IPS DF 6.9 (cell line): ENCODE measurements around the gene GTF3C5.
"Not testable (repeated sequence)": the region's sequence is repeated elsewhere in the genome, so short reads cannot be mapped to it uniquely, and the experiment has no call there.

Experiments used
- DNase-seq: peaks from one replicate; pipeline ENCODE4 v3.0.0-alpha.2; 2013; ENCODE audit warnings: low read depth, low spot score
- H3K27ac ChIP-seq: one replicate; pipeline ENCODE4 v1.5.1; 2013; ENCODE audit warnings: low read length, control low read depth
- H3K27me3 ChIP-seq: 2 replicates; pipeline ENCODE4 v1.6.1; 2013; ENCODE audit warnings: mild to moderate bottlenecking, low read length; ENCODE audit not compliant: control insufficient read depth, insufficient read depth
- H3K36me3 ChIP-seq: 2 replicates; pipeline ENCODE4 v1.6.1; 2013; ENCODE audit warnings: low read length; ENCODE audit not compliant: control insufficient read depth, insufficient read depth
- H3K4me1 ChIP-seq: 2 replicates; pipeline ENCODE4 v1.6.1; 2013; ENCODE audit warnings: low read length; ENCODE audit not compliant: control insufficient read depth, insufficient read depth
- H3K4me3 ChIP-seq: 2 replicates; pipeline ENCODE4 v1.5.1; 2013; ENCODE audit warnings: mild to moderate bottlenecking, low read length
- H3K9me3 ChIP-seq: 2 replicates; pipeline ENCODE4 v1.6.1; 2013; ENCODE audit warnings: low read length, inconsistent platforms; ENCODE audit not compliant: control insufficient read depth, insufficient read depth
- WGBS: extraction: QIAGEN DNeasy Blood & Tissue Kit; methylation state at CpG from one replicate; pipeline ENCODE4 v1.1.7; 2013; ENCODE audit warnings: mixed read lengths, missing lambda C conversion rate; ENCODE audit not compliant: insufficient read length, insufficient coverage; 5-methylcytosine and 5-hydroxymethylcytosine counted together

Gene GTF3C5

DNA sequence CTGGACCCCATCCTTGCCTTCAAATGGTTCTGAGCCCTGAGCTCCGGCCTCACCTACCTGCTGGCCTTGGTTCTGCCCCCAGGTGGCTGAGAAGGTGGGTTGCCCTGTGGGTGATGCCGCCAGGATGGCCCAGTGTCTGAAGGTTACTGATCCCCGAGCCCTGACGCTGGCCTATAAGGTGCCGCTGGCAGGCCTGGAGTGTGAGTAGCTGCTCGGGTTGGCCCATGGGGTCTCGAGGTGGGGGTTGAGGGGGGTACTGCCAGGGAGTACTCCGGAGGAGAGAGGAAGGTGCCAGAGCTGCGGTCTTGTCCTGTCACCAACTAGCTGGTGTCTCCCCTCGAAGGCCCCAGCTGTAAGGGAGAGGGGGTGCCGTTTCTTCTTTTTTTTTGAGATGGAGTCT lies 36.2 kb downstream of the GTF3C5 start:
- no peak for DNase-seq
- no peak overlapping the region for H3K27ac ChIP-seq
- H3K4me3 ChIP-seq, result no peak overlapping the region
- no CpG with 5 or more reads among the region's 11 CpGs for WGBS
- H3K4me1 ChIP-seq, result no peaks in the 10 kb centered on the region
- no peaks in the 10 kb centered on the region for H3K27me3 ChIP-seq
- no peaks in the 10 kb centered on the region for H3K9me3 ChIP-seq
- H3K36me3 ChIP-seq, result peaks cover 8% of the 10 kb centered on the region; the same call in 1 of the 2 replicates

- WGBS, result no CpG with 5 or more reads among the region's 11 CpGs
- H3K27ac ChIP-seq, result no peak overlapping the region
- H3K4me1 ChIP-seq, result no peaks in the 10 kb centered on the region
These were observed 37.0 kb downstream of the GTF3C5 start for GRCh38 chr9:133067813-133068212.

GRCh38 chr9:133068431-133068830 lies 37.6 kb downstream of the GTF3C5 start:
- not testable (repeated sequence) for H3K4me3 ChIP-seq, H3K9me3 ChIP-seq, H3K27me3 ChIP-seq, H3K36me3 ChIP-seq, DNase-seq, H3K27ac ChIP-seq, H3K4me1 ChIP-seq
- no CpG with 5 or more reads among the region's 15 CpGs for WGBS

More at GRCh38 chr9:133067813-133068212, 37.0 kb downstream of the GTF3C5 start:
- no peaks in the 10 kb centered on the region for H3K9me3 ChIP-seq
- H3K27me3 ChIP-seq, result no peaks in the 10 kb centered on the region
- peaks cover 8% of the 10 kb centered on the region; the same call in 1 of the 2 replicates for H3K36me3 ChIP-seq
- no peak for DNase-seq
- H3K4me3 ChIP-seq, result no peak overlapping the region

GRCh38 chr9:133070500-133070961 lies 39.7 kb downstream of the GTF3C5 start:
- WGBS, result no CpG with 5 or more reads among the region's 17 CpGs

GRCh38 chr9:133070985-133071384 lies 40.2 kb downstream of the GTF3C5 start:
- H3K9me3 ChIP-seq, H3K27ac ChIP-seq, H3K4me3 ChIP-seq, DNase-seq, H3K36me3 ChIP-seq, H3K4me1 ChIP-seq, H3K27me3 ChIP-seq: not testable (repeated sequence)
- WGBS, result no CpG with 5 or more reads among the region's 31 CpGs

More at GRCh38 chr9:133070500-133070961, 39.7 kb downstream of the GTF3C5 start:
- H3K27ac ChIP-seq, H3K4me1 ChIP-seq, H3K9me3 ChIP-seq, DNase-seq, H3K36me3 ChIP-seq, H3K4me3 ChIP-seq, H3K27me3 ChIP-seq: not testable (repeated sequence)

DNA sequence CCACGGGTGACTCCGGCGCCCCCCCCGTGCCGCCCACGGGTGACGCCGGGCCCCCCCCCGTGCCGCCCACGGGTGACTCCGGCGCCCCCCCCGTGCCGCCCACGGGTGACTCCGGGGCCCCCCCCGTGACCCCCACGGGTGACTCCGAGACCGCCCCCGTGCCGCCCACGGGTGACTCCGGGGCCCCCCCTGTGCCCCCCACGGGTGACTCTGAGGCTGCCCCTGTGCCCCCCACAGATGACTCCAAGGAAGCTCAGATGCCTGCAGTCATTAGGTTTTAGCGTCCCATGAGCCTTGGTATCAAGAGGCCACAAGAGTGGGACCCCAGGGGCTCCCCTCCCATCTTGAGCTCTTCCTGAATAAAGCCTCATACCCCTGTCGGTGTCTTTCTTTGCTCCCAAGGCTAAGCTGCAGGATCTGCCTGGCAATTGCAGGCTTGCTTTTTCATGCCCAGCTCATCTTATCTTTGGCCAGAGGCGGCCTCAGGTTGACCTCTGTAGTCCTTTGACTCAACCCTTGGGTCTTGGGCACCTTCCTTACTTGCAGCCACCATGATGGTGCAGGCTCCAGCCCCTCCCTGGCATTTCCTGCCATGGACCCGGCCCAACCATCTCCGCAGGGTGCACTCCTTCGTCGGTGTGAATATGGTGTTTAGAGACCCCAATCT lies 40.8 kb downstream of the GTF3C5 start:
- Histone ChIP-seq H3K27me3 (no peaks in the 10 kb centered on the region), H3K4me3 (no peak overlapping the region), H3K9me3 (no peaks in the 10 kb centered on the region), H3K36me3 (no peaks in the 10 kb centered on the region), H3K27ac (no peak overlapping the region), H3K4me1 (no peaks in the 10 kb centered on the region)
- no peak for DNase-seq
- no CpG with 5 or more reads among the region's 33 CpGs for WGBS

GRCh38 chr9:133072210-133072609 lies 41.4 kb downstream of the GTF3C5 start:
- H3K9me3 ChIP-seq, H3K27ac ChIP-seq, H3K36me3 ChIP-seq, H3K27me3 ChIP-seq, H3K4me1 ChIP-seq, H3K4me3 ChIP-seq, DNase-seq: not testable (repeated sequence)
- WGBS, result no CpG with 5 or more reads among the region's 5 CpGs

- Histone ChIP-seq H3K27ac (no peak overlapping the region), H3K4me3 (no peak overlapping the region), H3K36me3 (no peaks in the 10 kb centered on the region), H3K9me3 (no peaks in the 10 kb centered on the region), H3K4me1 (no peaks in the 10 kb centered on the region), H3K27me3 (no peaks in the 10 kb centered on the region)
- WGBS, result no CpG with 5 or more reads among the region's 12 CpGs
- DNase-seq, result no peak
These were observed 42.6 kb downstream of the GTF3C5 start for GRCh38 chr9:133073086-133074014.

GRCh38 chr9:133074111-133074651 lies 43.4 kb downstream of the GTF3C5 start:
- Histone ChIP-seq H3K27ac (no peak overlapping the region), H3K4me3 (no peak overlapping the region), H3K9me3 (no peaks in the 10 kb centered on the region), H3K27me3 (no peaks in the 10 kb centered on the region), H3K4me1 (no peaks in the 10 kb centered on the region), H3K36me3 (no peaks in the 10 kb centered on the region)
- no CpG with 5 or more reads among the region's 8 CpGs for WGBS
- DNase-seq, result no peak

DNA sequence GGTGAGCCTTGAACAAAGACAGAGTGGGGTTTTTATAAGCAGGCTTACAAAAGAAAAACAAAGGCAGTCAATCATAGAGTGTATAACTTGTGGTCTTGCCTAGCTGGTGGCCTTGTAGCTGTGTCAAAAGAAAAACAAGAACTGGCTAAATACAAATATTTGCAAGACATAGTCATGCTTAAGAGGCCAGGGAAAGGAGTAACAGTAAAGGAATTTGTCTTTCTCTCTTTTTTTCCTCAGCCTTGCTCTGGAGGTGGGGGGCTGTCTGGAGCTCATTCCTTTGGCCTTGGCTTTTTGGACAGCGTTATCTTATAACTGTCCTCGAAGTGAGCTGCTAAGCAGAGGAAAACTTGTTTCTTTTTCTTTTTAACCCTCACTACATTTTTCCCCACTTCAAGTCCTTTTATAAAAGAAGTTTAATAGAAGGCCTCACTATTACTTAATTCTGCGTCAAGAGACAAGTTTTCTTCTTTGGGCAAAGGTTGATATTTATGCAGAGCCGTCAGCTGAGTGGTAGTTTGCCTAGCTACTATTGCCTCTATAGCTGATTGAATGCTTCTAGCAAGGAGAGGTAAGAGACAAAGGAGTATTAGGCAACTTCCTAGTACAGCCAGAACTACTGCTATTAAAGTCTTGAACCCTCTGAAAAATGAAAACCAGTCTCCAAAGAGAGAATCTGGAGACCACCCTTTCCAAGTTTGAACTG lies 45.3 kb downstream of the GTF3C5 start:
- no peak overlapping the region for H3K27ac ChIP-seq
- H3K4me3 ChIP-seq, result no peak overlapping the region
- H3K36me3 ChIP-seq, result no peaks in the 10 kb centered on the region
- H3K27me3 ChIP-seq, result no peaks in the 10 kb centered on the region
- no peak for DNase-seq
- H3K4me1 ChIP-seq, result no peaks in the 10 kb centered on the region
- no CpG with 5 or more reads among the region's 4 CpGs for WGBS
- H3K9me3 ChIP-seq, result no peaks in the 10 kb centered on the region
